GM12873 (cell line): Measurements from ENCODE around the gene RNF222.

Experiments
- CTCF ChIP-seq: IDR thresholded peaks from 2 replicates; pipeline ENCODE4 v1.5.1; 2012; ENCODE audit warnings: low read depth, mild to moderate bottlenecking, moderate library complexity, low read length, control low read depth; ENCODE audit not compliant: insufficient read depth; ENCODE audit errors: missing control alignments

Gene RNF222

GRCh38 chr17:8401107-8401506 is 3.5 kb upstream of the RNF222 start:
- TF ChIP-seq CTCF = no peak

DNA sequence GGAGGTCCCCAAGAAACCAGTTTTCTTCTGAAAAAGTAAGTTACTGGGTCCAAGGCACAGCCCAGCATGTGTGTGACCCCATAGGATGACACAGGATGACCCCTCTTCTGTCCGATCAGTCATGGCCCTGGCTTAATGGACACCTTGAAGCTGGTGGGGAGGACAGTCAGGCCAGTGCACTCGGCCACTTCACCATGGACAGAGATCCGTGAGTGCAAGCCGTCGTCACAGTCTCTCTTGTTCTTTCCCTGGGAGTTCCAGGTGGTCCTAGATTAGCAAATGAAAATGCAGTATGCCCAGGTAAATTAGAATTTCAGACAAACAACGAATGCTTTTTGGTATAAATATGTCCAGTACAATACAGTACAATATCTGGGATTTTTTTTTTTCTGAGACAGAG is 1.4 kb upstream of the RNF222 start:
- TF ChIP-seq CTCF = no peak

DNA sequence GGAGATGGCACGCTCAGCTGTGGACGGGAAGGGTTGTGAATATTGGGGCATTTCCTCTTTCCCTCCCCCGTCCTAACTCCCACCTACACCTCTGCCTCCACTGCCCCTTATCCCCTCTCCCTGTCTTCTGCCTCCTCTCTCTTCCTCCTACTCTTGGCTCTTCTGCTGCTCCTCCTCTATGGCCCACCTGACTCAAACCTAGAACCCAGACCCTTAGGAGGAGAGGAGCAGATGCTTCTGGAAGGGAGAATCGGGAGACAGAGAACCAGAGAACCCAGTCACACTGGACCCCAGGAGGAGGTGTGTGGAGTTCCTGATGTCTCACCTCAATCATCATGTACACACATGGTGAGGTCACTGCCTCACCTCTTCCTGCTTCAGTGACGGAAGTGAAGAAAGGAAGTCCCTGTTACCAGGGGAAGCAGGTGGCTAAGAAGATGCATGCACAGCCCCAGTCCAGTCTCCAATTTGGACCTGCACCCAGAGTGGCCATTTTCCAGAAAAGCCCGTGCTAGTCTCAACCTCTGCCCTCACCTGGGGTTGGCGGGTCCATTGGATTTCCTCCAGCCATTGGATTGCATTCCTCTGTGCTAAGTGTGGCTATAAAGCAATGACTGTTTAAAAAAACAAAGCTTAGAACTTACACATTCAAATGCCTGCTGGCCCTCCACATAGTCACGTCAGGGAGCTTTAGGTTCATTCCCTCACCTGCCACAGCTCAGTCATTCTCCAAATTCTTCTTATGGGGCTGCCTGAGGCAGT is 4.0 kb downstream of the RNF222 start:
- no peak for TF ChIP-seq CTCF

DNA sequence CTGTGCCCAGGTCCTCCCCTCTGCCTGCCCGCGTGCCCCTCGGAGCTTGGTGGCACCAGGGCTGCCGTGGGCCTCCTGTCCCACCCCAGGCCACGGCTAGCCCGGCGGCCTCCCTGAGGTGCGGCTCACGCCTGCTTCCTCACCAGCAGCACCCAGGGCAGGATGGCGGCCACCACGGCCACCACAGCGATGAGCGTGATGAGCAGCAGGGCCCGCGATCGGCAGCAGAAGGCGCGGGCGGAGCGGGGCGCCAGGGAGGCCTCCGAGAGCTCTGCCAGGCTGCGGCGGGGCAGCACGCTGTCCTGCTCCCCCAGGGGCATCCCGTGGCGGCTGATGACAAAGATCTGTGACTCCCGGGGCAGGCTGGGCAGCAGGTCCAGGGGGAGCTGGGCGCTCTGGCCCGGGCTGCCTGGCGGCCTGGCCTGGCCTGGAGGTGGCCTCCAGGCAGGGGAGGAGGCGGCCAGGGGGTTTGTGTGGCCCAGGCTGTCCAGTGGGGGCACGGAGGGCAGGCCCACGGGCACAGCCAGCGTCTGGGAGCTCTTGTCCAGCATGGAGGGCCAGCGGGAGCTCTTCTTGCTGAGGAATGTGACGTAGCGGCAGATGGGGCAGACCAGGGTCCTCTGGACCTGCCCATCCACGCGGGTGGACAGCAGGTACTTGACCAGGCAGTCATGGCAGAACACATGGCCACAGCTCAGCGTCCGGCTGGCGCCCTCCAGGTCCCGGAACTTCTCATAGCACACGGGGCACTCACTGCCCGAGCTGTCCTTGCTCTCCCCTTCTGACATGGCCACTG is 4.8 kb downstream of the RNF222 start:
- no peak for TF ChIP-seq CTCF

GRCh38 chr17:8392274-8392673 is 5.4 kb downstream of the RNF222 start:
- no peak for TF ChIP-seq CTCF

- TF ChIP-seq CTCF = no peak
These were observed 5.9 kb downstream of the RNF222 start for GRCh38 chr17:8391711-8392110.

DNA sequence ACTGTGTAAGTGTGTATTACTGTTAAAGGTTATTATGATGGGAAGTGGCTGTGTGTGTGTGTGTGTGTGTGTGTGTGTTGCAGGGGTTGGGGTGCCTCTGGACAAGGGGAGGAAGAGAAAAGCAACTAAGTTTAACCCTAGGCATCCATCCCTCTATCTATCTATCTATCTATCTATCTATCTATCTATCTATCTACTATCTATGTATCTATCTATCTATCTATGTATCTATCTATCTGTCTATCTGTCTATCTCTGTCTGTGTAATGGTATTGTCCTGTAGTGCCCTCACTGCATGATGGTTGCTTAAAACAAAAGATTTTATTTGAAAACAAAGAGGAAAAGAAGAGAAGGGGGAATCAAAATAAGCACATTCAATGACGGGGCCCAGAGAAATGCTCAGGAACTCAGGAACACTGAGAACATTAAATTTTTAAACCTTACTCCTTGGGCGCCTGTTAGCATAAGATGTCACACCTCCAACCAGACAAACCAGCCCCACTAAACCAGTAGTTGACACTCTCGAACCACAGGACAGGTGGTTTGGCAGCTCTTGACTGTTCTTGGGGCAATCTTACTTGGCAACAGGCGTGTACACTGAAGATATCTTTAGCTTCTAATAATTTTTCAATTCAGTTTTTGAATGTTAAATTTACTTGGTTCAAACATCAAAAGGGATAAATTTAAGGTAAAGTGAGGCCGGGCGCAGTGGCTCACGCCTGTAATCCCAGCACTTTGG is 9.5 kb downstream of the RNF222 start:
- no peak for TF ChIP-seq CTCF
